ENCODE data around the gene ZCCHC2. TPM values are rescaled to one million over a fixed set of nuclear protein-coding genes. Genes with fewer than 3 reads are reported as not detected.

The ZCCHC2 gene
- total RNA-seq, 1 experiment from 2014 or later, result 12.4 TPM

DNA sequence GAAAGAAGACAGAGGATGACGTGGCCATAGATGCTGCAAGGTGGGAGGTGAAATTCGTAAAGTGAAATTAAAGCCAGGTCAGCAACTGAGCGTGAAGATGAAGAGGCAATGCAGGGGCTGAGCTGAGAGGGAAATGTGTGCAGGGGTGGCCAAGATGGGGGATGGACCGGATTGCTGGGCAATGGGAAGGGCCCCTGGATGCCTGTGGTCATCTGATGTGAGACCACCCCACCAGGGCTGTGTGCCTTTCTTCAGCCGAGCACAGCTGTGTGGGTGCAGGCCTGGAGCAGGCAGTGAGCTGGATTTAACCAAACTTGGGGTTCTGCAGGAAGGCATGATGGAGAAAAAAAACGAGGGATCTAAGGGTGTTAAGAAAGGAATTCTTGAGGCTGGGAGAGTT, 80.4 kb downstream of the ZCCHC2 start:
- no CpG with 5 or more reads among the region's 6 CpGs for WGBS (ENCODE audit: extremely low coverage, insufficient read length, low lambda C conversion rate)

More for the DNA sequence above, 80.4 kb downstream of the ZCCHC2 start:
- no peak overlapping the region for H3K56ac ChIP-seq (ENCODE audit: insufficient read length, low read depth, low read length)
- no peak overlapping the region for H2BK5ac ChIP-seq (ENCODE audit: insufficient read length, low read length)
- H2AFZ ChIP-seq (ENCODE audit: low read length), result no peak overlapping the region
- H3K27me3 ChIP-seq (ENCODE audit: insufficient read depth, low read length), result no peaks in the 10 kb centered on the region; the same call in 1 of the 2 replicates
- no peak overlapping the region for H3T11ph ChIP-seq (ENCODE audit: low read length)
- no peak overlapping the region for H4K91ac ChIP-seq (ENCODE audit: insufficient read length, low read depth, low read length)
- H3K23me2 ChIP-seq (ENCODE audit: insufficient read length, low read depth, low read length, poor library complexity, severe bottlenecking), result no peaks in the 10 kb centered on the region
- Mint-ChIP-seq H3K4me1 (peaks cover 13 to 21% of the 10 kb centered on the region in 2 experiments), H3K9me3 (no peaks in the 10 kb centered on the region), H3K4me3 (no peak overlapping the region), H3K27me3 (ENCODE audit: low read depth) (peaks cover 25% of the 10 kb centered on the region), H3K27ac (no peak overlapping the region), H3K36me3 (ENCODE audit: insufficient read depth in 1 of 3, low read depth in 3 of 3) (no peaks in the 10 kb centered on the region; a peak in 1 of 7 replicates)
- no peak overlapping the region for H2BK20ac ChIP-seq (ENCODE audit: low read depth, low read length, poor library complexity, severe bottlenecking)
- no peak overlapping the region for H2BK15ac ChIP-seq (ENCODE audit: low read depth, low read length)
- no peak overlapping the region for H3K14ac ChIP-seq (ENCODE audit: insufficient read depth, low read length)
- no peak overlapping the region for H2AK5ac ChIP-seq (ENCODE audit: insufficient read length, low read length)
- no peak overlapping the region for H3K4me2 ChIP-seq (ENCODE audit: insufficient read depth, insufficient read length, low read length)
- DNase-seq, result no peak
- H4K8ac ChIP-seq (replicated peaks; ENCODE audit: insufficient read length, low read depth, low read length), result no peak overlapping the region
- no peak overlapping the region for H3K9ac ChIP-seq (ENCODE audit: extremely low read depth, insufficient read length, low read length)
- H3K79me1 ChIP-seq (ENCODE audit: insufficient read depth, low read depth, low read length, poor library complexity, severe bottlenecking), result no peaks in the 10 kb centered on the region
- no peak overlapping the region for H2BK12ac ChIP-seq (ENCODE audit: insufficient read length, low read depth, low read length)
- no peak overlapping the region for H3K27ac ChIP-seq (ENCODE audit: insufficient read length, low read depth, low read length)
- H3K9me3 ChIP-seq (ENCODE audit: control insufficient read depth, low read depth, low read length), result no peaks in the 10 kb centered on the region
- H4K5ac ChIP-seq (ENCODE audit: insufficient read length, low read depth, low read length), result no peak overlapping the region
- H3K23ac ChIP-seq (ENCODE audit: insufficient read length, low read depth, low read length), result no peak overlapping the region
- no peaks in the 10 kb centered on the region for H4K20me1 ChIP-seq (ENCODE audit: control insufficient read depth, insufficient read depth, insufficient read length)
- no peaks in the 10 kb centered on the region for H3K79me2 ChIP-seq (ENCODE audit: insufficient read depth, low read length)
- no peak overlapping the region for H2BK120ac ChIP-seq (ENCODE audit: low read depth, low read length, poor library complexity, severe bottlenecking)
- H3K4ac ChIP-seq (ENCODE audit: low read depth, low read length), result no peak overlapping the region
- H3K4me1 ChIP-seq (ENCODE audit: insufficient read depth, low read length), result no peaks in the 10 kb centered on the region
- TF ChIP-seq CTCF (conservative IDR thresholded peaks at IDR 0.05), result no peak
- H3K18ac ChIP-seq (ENCODE audit: insufficient read length, low read depth, low read length), result no peak overlapping the region

Measured in H9 (cell line).